Astrocyte (in vitro differentiated cells and primary cell): Measurements from ENCODE around the gene CCT8.

Experiments used
- CTCF ChIP-seq: IDR thresholded peaks from 2 replicates; pipeline ENCODE4 v1.5.1; 2011; ENCODE audit warnings: low read depth, mild to moderate bottlenecking, inconsistent platforms, low read length, moderate library complexity; ENCODE audit not compliant: insufficient read depth
- EZH2 ChIP-seq: IDR thresholded peaks from 2 replicates; pipeline ENCODE4 v1.6.1; 2012; ENCODE audit warnings: mild to moderate bottlenecking, low read length, inconsistent platforms; ENCODE audit not compliant: insufficient read depth

- TF ChIP-seq CTCF (no peak), EZH2 (no peak)
Observed at GRCh38 chr21:29007810-29008209, 65.6 kb downstream of the CCT8 start.
